ENCODE measurements around the gene GTF3C2. TPM values are rescaled to one million over a fixed set of nuclear protein-coding genes. Genes with fewer than 3 reads are reported as not detected.

Gene GTF3C2
- total and polyA plus RNA-seq, 11 donors: 17.8 to 42.6 (median 24.1) TPM

DNA sequence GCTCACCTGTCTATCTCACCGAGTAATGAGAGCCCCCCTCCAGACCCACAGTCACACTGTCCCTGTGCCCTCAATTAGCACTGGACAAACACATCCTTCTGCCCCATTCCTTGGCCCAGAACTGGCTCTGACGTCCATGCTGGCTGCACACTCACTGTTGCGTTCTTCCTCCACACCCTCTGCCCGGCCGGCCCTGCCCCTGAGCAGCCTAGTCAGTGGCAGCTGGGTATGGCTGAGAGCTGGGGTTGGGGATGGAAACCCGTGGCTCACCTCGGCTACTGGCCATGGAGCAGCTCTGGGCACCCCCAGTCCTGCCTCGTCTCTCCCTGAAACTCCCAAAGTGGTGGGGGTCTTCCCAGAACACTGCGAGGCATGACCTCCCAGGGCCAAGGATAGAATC lies 41.9 kb downstream of the GTF3C2 start:
- intact Hi-C loops (cut with DNase I): no loop called here
- 80 to 90% (median 83%) methylated on average over 9 of the region's 9 CpGs for WGBS, 4 donors
- Histone ChIP-seq H3K27me3 (no peaks in the 10 kb centered on the region), H3K36me3 (peaks cover 0 to 29% (median 10%) of the 10 kb centered on the region in 9 donors), H3K27ac (no peak overlapping the region), H3K4me1 (peaks cover 0 to 14% (median 0%) of the 10 kb centered on the region in 12 donors), H3K9me3 (no peaks in the 10 kb centered on the region), H3K4me3 (no peak overlapping the region)
- ATAC-seq: peak in 3 of 4 donors; percentile 23 to 42 (median 24)
- DNase-seq: peak in 1 of 5 donors; percentile 48
- TF ChIP-seq, protein P1, sequence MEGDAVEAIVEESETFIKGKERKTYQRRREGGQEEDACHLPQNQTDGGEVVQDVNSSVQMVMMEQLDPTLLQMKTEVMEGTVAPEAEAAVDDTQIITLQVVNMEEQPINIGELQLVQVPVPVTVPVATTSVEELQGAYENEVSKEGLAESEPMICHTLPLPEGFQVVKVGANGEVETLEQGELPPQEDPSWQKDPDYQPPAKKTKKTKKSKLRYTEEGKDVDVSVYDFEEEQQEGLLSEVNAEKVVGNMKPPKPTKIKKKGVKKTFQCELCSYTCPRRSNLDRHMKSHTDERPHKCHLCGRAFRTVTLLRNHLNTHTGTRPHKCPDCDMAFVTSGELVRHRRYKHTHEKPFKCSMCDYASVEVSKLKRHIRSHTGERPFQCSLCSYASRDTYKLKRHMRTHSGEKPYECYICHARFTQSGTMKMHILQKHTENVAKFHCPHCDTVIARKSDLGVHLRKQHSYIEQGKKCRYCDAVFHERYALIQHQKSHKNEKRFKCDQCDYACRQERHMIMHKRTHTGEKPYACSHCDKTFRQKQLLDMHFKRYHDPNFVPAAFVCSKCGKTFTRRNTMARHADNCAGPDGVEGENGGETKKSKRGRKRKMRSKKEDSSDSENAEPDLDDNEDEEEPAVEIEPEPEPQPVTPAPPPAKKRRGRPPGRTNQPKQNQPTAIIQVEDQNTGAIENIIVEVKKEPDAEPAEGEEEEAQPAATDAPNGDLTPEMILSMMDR (IDR thresholded peaks at IDR 0.05): no peak
- TF ChIP-seq POLR2A (IDR thresholded peaks at IDR 0.05): no peak

DNA sequence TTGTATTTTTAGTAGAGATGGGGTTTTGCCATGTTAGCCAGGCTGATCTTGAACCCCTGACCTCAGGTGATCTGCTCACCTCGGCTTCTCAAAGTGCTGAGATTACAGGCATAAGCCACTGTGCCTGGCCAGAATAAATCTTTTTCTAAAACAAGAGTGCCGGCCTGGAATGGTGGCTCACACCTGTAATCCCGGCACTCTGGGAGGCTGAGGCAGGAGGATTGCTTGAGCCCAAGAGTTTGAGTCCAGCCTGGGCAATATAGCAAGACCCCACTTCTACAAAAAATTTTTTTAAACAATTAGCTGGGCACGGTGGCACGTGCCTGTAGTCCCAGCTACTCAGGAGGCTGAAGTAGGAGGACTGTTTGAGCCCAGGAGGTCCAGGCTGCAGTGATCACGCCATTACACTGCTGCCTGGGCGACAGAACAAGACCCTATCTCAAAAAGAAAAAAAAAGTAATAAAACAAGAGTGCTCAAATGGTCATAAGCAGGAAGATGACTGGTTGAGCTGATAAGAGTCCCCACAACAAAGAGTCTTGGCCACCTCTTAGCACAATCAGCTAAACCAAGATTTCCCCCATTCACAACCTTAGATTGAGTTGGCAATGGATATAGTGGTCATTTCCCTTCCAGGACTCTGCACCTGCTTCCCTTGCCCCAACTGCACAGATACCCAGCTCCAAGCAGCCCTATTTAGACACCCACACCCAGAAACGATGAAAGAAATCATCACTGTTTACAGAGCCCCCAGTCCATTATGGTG lies 42.5 kb downstream of the GTF3C2 start:
- Histone ChIP-seq H3K4me3 (no peak overlapping the region), H3K27me3 (peaks cover 0 to 2% (median 0%) of the 10 kb centered on the region in 9 donors), H3K27ac (no peak overlapping the region), H3K4me1 (peaks cover 0 to 10% (median 0%) of the 10 kb centered on the region in 12 donors), H3K9me3 (no peaks in the 10 kb centered on the region), H3K36me3 (peaks cover 0 to 34% (median 16%) of the 10 kb centered on the region in 9 donors)
- DNase-seq (no peak), ATAC-seq (no peak)
- intact Hi-C loops (cut with DNase I): no loop called here
- 87 to 92% (median 89%) methylated on average over 8 of the region's 8 CpGs for WGBS, 4 donors
- TF ChIP-seq POLR2A (IDR thresholded peaks at IDR 0.05): no peak
- TF ChIP-seq, protein P1 (IDR thresholded peaks at IDR 0.05): no peak

DNA sequence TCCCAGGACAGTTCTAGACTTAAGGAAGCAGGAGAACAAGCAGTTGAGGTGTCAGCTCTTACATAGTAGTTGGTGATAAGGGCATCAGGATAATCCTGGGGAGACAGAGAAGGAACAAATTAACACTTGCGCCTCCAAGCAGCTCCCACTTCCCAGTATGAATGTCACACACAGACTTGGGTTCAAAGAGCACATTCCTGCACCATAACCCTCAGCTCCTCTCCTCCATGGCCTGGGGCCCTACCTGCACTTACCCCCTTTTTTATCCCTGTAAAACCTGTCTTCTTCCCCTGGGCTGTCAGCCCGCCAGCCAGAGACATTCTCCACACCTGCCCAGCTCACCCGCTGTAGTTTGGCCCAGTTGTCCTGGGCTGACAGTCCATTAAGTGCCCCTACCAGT lies 44.4 kb downstream of the GTF3C2 start:
- peaks cover 0 to 42% (median 28%) of the 10 kb centered on the region in 9 donors for H3K36me3 ChIP-seq
- TF ChIP-seq, protein P1 (IDR thresholded peaks at IDR 0.05): no peak
- no peak for TF ChIP-seq POLR2A (IDR thresholded peaks at IDR 0.05)
- H3K4me3 ChIP-seq: no peak overlapping the region
- no peaks in the 10 kb centered on the region for H3K9me3 ChIP-seq
- H3K27me3 ChIP-seq: peaks cover 0 to 20% (median 9%) of the 10 kb centered on the region in 9 donors
- intact Hi-C loops (cut with DNase I): no loop called here
- 90 to 94% (median 91%) methylated on average over 3 of the region's 3 CpGs for WGBS, 4 donors
- DNase-seq (no peak), ATAC-seq (no peak)
- H3K27ac ChIP-seq: no peak overlapping the region
- peaks cover 0 to 25% (median 8%) of the 10 kb centered on the region in 12 donors for H3K4me1 ChIP-seq

DNA sequence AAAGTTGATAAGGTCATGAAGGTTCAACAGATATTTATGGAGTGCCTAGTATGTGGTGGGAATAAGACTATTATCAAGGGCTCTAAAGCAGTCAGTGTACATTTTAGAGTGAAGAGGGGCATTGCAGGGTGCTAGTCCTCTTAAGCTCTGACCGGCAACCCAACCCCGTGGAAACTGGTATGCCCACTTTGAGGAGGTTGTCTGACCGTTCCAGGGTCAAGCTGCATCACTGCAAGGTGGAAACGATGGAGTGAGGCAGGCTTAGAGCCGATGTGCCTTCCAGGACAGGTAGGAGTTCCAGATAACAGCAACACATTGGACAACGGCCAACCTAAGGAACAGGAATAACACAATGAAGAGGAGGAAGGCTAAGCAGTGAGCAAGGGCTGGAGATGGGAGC lies 46.9 kb downstream of the GTF3C2 start:
- Histone ChIP-seq H3K36me3 (peaks cover 0 to 47% (median 38%) of the 10 kb centered on the region in 9 donors), H3K27me3 (peaks cover 0 to 45% (median 23%) of the 10 kb centered on the region in 9 donors), H3K4me1 (peaks cover 0 to 28% (median 10%) of the 10 kb centered on the region in 12 donors), H3K27ac (no peak overlapping the region), H3K4me3 (no peak overlapping the region), H3K9me3 (no peaks in the 10 kb centered on the region)
- TF ChIP-seq, protein P1 (IDR thresholded peaks at IDR 0.05): no peak
- no peak for TF ChIP-seq POLR2A (IDR thresholded peaks at IDR 0.05)
- intact Hi-C loops (cut with DNase I): loop anchor here in 1 of 10 donors (10.0 kb wide), 1 partner anchor 205 kb away; no protein-coding TSS in a partner anchor
- ATAC-seq (no peak), DNase-seq (no peak)
- WGBS, 4 donors: 67 to 82% (median 77%) methylated on average over 6 of the region's 6 CpGs

All from heart left ventricle (tissue), 16 donors.